ENCODE data around the gene ZNF226. TPM values are rescaled to one million over a fixed set of nuclear protein-coding genes. Genes with fewer than 3 reads are reported as not detected.

The ZNF226 gene
- total and polyA plus RNA-seq, 2 of the 4 experiments (the other 2 are of a cell fraction) = 14.0 to 15.7 TPM

DNA sequence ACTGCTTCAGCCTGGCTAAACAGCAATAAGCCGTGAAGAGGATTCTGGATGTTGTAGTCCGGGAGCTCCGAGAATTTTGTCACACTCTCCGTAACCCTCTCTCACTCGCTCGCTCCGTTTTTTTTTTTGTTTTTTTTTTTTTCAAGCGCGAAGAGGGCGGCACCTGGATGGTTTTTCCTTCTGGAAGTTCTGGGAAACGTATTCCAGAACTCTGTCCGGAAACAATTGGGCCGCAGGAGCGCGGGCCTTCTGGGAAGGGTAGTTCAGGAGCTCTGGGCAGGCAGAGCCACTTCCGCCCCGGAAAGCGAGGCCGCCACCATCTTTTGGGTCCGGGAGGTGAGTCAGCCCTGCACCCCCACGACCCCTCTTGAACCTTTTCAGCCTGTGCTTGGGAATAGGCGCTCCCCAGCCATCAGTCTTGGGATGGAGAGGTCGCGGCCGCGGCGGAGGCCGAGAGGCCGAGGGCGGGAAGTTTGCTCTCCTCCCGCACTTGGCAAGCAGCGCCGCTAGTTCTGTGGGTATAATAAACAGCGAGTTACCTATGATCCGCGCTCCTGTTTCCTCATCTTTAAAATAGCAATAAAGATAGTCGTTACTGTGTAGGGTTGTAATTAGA lies 47.5 kb downstream of the ZNF226 start, which contains the start of gene ZNF227:
Gene ZNF227, plus strand, starts transcription at position 283 of the 616 bp plus-strand sequence. CDS start 5,261 bp downstream, outside the sequence.
- peak within 1 kb of the TSS; percentile 96 for H2AFZ ChIP-seq (replicated peaks; ENCODE audit: low read length, poor library complexity)
- peak within 1 kb of the TSS; percentile 64 for H3K56ac ChIP-seq (ENCODE audit: extremely low read depth, insufficient read depth, low read length)
- no peaks in the 10 kb centered on the region for H4K20me1 ChIP-seq (ENCODE audit: insufficient read depth, low read length)
- peak within 1 kb of the TSS; percentile 72 for H3K9ac ChIP-seq (ENCODE audit: low read depth, low read length)
- no peaks in the 10 kb centered on the region for H3K27me3 ChIP-seq (ENCODE audit: control insufficient read depth, insufficient read depth, low read length)
- dilution Hi-C loops (cut with HindIII; ENCODE audit: low sequenced_read_pairs, unreplicated experiment) (no loop called here), in situ Hi-C loops (cut with MboI; ENCODE audit: low sequenced_read_pairs) (no loop called here), intact Hi-C loops (cut with micrococcal nuclease) (loop anchor here (5.0 kb wide), 3 partner anchors 90 to 190 kb away; partner anchors contain the start of genes ZNF225 and ZNF285)
- no peaks in the 10 kb centered on the region for H3K9me1 ChIP-seq (ENCODE audit: insufficient read depth, low read length)
- ChIA-PET POLR2A (ENCODE audit: unreplicated experiment) (interaction anchor here (0.6 kb wide), 1 partner anchor 162 kb away, joined by 5 read pairs; no protein-coding TSS in a partner anchor), CTCF (interaction anchor here (1.0 to 1.9 kb wide), 2 partner anchors 11 to 15 kb away, joined by 3 to 4 read pairs; no protein-coding TSS in a partner anchor)
- peak within 1 kb of the TSS; percentile 49 for H2BK5ac ChIP-seq (ENCODE audit: low read depth, low read length, poor library complexity, severe bottlenecking)
- H4K8ac ChIP-seq (ENCODE audit: low read depth in 2 of 2, low read length in 2 of 2) = peak within 1 kb of the TSS; percentile 54 to 90
- H2BK15ac ChIP-seq (ENCODE audit: low read depth, low read length) = no peak within 1 kb of the TSS
- peaks cover 6 to 25% of the 10 kb centered on the region in 2 experiments for H3K79me1 ChIP-seq (ENCODE audit: low read depth in 1 of 2, low read length in 2 of 2)
- ATAC-seq (ENCODE audit: low read depth) = peak; percentile 96
- H2AK5ac ChIP-seq (ENCODE audit: low read depth, low read length) = no peak within 1 kb of the TSS
- peak; percentile 57; the same call in 1 of the 2 replicates for TF ChIP-seq FOS (IDR thresholded peaks at IDR 0.05; ENCODE audit: low read depth, low read length)
- no peak for TF ChIP-seq RAD21 (IDR thresholded peaks at IDR 0.05; ENCODE audit: low read length)
- no peak for TF ChIP-seq SMC3 (IDR thresholded peaks at IDR 0.05; ENCODE audit: low read depth, low read length)
- 0 out of 2 replicates have a peak, but pooled peaks have one; percentile 30 for TF ChIP-seq POLR2A (IDR thresholded peaks at IDR 0.05; ENCODE audit: low read depth, low read length)
- no peak for TF ChIP-seq ELK1 (IDR thresholded peaks at IDR 0.05; ENCODE audit: borderline replicate concordance, low read depth, low read length)
- no peak for TF ChIP-seq NFE2L2 (IDR thresholded peaks at IDR 0.05; ENCODE audit: low read depth, low read length)
- no peak for TF ChIP-seq RCOR1 (IDR thresholded peaks at IDR 0.05; ENCODE audit: insufficient replicate concordance, low read length)
- TF ChIP-seq MAZ (IDR thresholded peaks at IDR 0.05; ENCODE audit: borderline replicate concordance, low read depth, low read length) = peak; percentile 59; the same call in 1 of the 2 replicates
- TF ChIP-seq MXI1 (IDR thresholded peaks at IDR 0.05; ENCODE audit: borderline replicate concordance, low read depth, low read length) = no peak
- TF ChIP-seq CEBPB (IDR thresholded peaks at IDR 0.05; ENCODE audit: low read depth, low read length) = no peak
- TF ChIP-seq, protein P1, sequence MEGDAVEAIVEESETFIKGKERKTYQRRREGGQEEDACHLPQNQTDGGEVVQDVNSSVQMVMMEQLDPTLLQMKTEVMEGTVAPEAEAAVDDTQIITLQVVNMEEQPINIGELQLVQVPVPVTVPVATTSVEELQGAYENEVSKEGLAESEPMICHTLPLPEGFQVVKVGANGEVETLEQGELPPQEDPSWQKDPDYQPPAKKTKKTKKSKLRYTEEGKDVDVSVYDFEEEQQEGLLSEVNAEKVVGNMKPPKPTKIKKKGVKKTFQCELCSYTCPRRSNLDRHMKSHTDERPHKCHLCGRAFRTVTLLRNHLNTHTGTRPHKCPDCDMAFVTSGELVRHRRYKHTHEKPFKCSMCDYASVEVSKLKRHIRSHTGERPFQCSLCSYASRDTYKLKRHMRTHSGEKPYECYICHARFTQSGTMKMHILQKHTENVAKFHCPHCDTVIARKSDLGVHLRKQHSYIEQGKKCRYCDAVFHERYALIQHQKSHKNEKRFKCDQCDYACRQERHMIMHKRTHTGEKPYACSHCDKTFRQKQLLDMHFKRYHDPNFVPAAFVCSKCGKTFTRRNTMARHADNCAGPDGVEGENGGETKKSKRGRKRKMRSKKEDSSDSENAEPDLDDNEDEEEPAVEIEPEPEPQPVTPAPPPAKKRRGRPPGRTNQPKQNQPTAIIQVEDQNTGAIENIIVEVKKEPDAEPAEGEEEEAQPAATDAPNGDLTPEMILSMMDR (conservative IDR thresholded peaks at IDR 0.05; ENCODE audit: low read depth, low read length) = no peak
- no peak for TF ChIP-seq RFX5 (IDR thresholded peaks at IDR 0.05; ENCODE audit: low read depth, low read length)
- TF ChIP-seq CHD1 (IDR thresholded peaks at IDR 0.05; ENCODE audit: low read depth, low read length) = no peak
- peak within 1 kb of the TSS; percentile 85 for H3K14ac ChIP-seq (replicated peaks; ENCODE audit: low read depth, low read length)
- peak; percentile 97 for DNase-seq
- H3K36me3 ChIP-seq (ENCODE audit: control insufficient read depth, insufficient read depth, low read length) = peaks cover 10% of the 10 kb centered on the region
- H3K4ac ChIP-seq (ENCODE audit: low read depth, low read length) = peak within 1 kb of the TSS; percentile 77
- 0% methylated on average over 6 of the region's 37 CpGs; no CpG with 5 or more reads in 1 of the 2 experiments for WGBS, 2 experiments (ENCODE audit: extremely low coverage in 2 of 2, insufficient read length in 1 of 2)
- H4K91ac ChIP-seq (ENCODE audit: insufficient read depth, low read depth, low read length) = peak within 1 kb of the TSS; percentile 61
- no peaks in the 10 kb centered on the region for H3K4me1 ChIP-seq (ENCODE audit: control insufficient read depth, insufficient read depth, low read length)
- H3K18ac ChIP-seq (ENCODE audit: low read depth, low read length) = no peak within 1 kb of the TSS
- H3K9me3 ChIP-seq (ENCODE audit: control insufficient read depth, insufficient read depth, low read length) = no peaks in the 10 kb centered on the region
- peak within 1 kb of the TSS; percentile 98 for H3K4me2 ChIP-seq (ENCODE audit: low read depth, low read length)
- H4K5ac ChIP-seq (ENCODE audit: low read depth, low read length) = peak within 1 kb of the TSS; percentile 73
- peak within 1 kb of the TSS; percentile 68 for H3K27ac ChIP-seq (ENCODE audit: insufficient read depth, low read length)
- no peak within 1 kb of the TSS for H2BK120ac ChIP-seq (ENCODE audit: low read depth, low read length)
- H3K23ac ChIP-seq (ENCODE audit: low read depth, low read length) = peak within 1 kb of the TSS; percentile 89; the same call in 1 of the 2 replicates
- H3K4me3 ChIP-seq (ENCODE audit: insufficient read depth, low read depth, low read length) = peak within 1 kb of the TSS; percentile 78
- peak within 1 kb of the TSS; percentile 68 for H2AK9ac ChIP-seq (replicated peaks; ENCODE audit: low read depth, low read length, poor library complexity)
- no TSS peak for BruUV-seq (replicated peaks)
- H2BK20ac ChIP-seq (ENCODE audit: low read depth, low read length) = no peak within 1 kb of the TSS
